PC-3 (cell line): ENCODE data around the gene MYH9.

ENCODE experiments used
- CTCF ChIP-seq: fragments of 300-600 bp; sonication (generic); conservative IDR thresholded peaks from 2 replicates; pipeline ENCODE4 v1.5.1; 2017; ENCODE audit warnings: antibody characterized with exemption, low read depth, mild to moderate bottlenecking, low read length
- EZH2 ChIP-seq: fragments of 300-600 bp; sonication (generic); IDR thresholded peaks from one replicate; pipeline ENCODE4 v1.6.1; 2017; ENCODE audit warnings: antibody characterized with exemption, mild to moderate bottlenecking, low read length; ENCODE audit not compliant: unreplicated experiment

- TF ChIP-seq CTCF = peak; percentile 55
- TF ChIP-seq EZH2 = no peak
Observed at GRCh38 chr22:36239401-36240171, 148.2 kb downstream of the MYH9 start, which contains the start of gene APOL2.
